ENCODE measurements around the gene ITPR2.

ITPR2 gene

GRCh38 chr12:26383041-26383440, 450.0 kb downstream of the ITPR2 start:
- no peak for DNase-seq (ENCODE audit: low spot score)
- TF ChIP-seq CTCF (IDR thresholded peaks at IDR 0.05) = no peak
- H3K4me3 ChIP-seq = no peak overlapping the region

GRCh38 chr12:26380897-26381296, 452.1 kb downstream of the ITPR2 start:
- Histone ChIP-seq H3K4me3 (no peak overlapping the region), H3K27ac (no peak overlapping the region)
- no peak for DNase-seq (ENCODE audit: low spot score)
- TF ChIP-seq CTCF (IDR thresholded peaks at IDR 0.05) = no peak

More at GRCh38 chr12:26383041-26383440, 450.0 kb downstream of the ITPR2 start:
- H3K27ac ChIP-seq = no peak overlapping the region

- Histone ChIP-seq H3K4me3 (no peak overlapping the region), H3K27ac (no peak overlapping the region)
- no peak for TF ChIP-seq CTCF (IDR thresholded peaks at IDR 0.05)
- no peak for DNase-seq (ENCODE audit: low spot score)
These were observed 453.1 kb downstream of the ITPR2 start for GRCh38 chr12:26379777-26380467.

- no peak for DNase-seq (ENCODE audit: low spot score)
- no peak for TF ChIP-seq CTCF (IDR thresholded peaks at IDR 0.05)
- Histone ChIP-seq H3K4me3 (no peak overlapping the region), H3K27ac (no peak overlapping the region)
These were observed 454.3 kb downstream of the ITPR2 start for GRCh38 chr12:26378711-26379110.

- no peak overlapping the region for H3K4me3 ChIP-seq
- no peak for TF ChIP-seq CTCF (IDR thresholded peaks at IDR 0.05)
- DNase-seq (ENCODE audit: low spot score) = no peak
- H3K27ac ChIP-seq = no peak overlapping the region
These were observed 457.9 kb downstream of the ITPR2 start for GRCh38 chr12:26374934-26375680.

- Histone ChIP-seq H3K4me3 (no peak overlapping the region), H3K27ac (no peak overlapping the region)
- TF ChIP-seq CTCF (IDR thresholded peaks at IDR 0.05) = no peak
- no peak for DNase-seq (ENCODE audit: low spot score)
These were observed 459.1 kb downstream of the ITPR2 start for GRCh38 chr12:26373606-26374495.

All from coronary artery (tissue), 2 donors.